ENCODE results near the gene TTC39A.

The TTC39A gene

GRCh38 chr1:51298322-51298705 is 32.0 kb downstream of the TTC39A start:
- no peak for DNase-seq (ENCODE audit: low read depth in 1 of 2, low spot score in 1 of 2)

DNA sequence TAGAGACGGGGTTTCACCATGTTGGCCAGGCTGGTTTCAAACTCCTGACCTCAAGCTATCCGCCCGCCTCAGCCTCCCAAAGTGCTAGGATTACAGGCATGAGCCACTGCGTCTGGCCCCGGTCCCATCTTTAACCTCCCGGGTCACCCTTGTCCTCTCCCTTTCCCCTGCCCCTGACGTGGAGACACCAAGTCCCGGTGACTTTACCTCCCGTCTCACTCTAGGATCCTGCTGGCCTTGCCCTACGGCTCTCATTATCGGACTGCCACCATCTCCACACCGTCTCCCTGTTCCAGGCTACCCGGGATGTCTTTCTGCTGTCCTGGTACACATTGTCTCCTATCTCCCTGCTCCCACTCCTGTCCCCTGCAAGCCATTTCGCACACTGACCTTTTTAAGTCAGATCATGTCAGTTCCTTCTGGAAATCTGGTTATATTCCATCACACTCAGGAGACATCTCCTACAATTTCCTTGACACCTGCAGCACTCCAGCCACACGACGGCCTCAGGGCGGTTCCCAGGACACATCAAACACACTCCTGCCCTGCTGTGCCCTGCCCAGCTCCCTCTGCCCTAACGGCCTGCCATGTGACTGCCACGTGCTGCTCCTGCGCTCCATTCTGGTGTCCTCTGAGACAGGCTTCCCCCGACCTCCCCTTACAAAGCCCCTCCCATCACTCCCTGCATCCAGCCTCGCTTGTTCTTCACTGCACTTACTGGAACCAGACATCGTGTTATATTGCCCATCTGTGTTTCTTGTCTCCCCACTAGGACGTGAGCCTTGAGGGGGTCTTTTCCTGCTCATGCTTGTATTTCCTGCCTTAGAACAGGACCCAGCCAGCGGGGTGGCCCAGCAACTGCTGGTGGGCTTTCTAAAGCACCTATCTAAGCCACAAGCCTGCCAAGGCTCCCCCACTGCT is 32.7 kb downstream of the TTC39A start:
- no peak for DNase-seq (ENCODE audit: low read depth in 1 of 2, low spot score in 1 of 2)

- DNase-seq (ENCODE audit: low read depth in 1 of 2, low spot score in 1 of 2) = peak; percentile 41 to 52
Observed at GRCh38 chr1:51296383-51297357, 33.7 kb downstream of the TTC39A start.

- DNase-seq (ENCODE audit: low read depth in 1 of 2, low spot score in 1 of 2) = no peak
Observed at GRCh38 chr1:51295926-51296325, 34.4 kb downstream of the TTC39A start.

DNA sequence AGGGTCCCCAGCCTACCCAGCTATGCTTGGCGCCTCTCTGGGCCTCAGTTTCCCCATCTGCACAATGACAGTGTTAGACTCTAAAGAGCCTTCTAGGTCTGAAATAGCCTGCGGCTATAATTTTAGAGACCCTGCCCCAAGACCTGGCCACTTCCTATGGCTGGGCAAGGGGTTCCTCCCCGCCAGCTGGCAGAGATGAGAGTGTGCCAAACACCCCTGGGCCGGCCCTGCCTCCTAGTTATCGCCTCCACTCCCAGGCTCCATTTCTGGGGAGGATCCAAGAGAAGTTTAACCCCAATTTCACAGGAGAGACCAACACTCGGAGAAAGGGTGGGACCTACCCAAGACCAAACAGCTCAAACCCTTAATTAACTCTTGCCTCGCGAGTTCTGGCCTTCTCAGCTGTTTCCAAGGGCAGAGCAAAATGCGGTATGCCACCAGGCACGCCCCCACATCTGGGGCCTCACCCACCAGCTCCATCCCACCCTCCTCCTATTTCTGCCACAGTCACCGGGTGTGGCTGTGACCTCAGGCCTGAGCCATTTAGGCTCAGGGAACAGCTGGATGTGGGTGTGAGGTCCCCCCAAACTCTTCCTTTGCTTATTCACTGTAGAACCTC is 35.7 kb downstream of the TTC39A start:
- DNase-seq (ENCODE audit: low read depth in 1 of 2, low spot score in 1 of 2) = no peak

DNA sequence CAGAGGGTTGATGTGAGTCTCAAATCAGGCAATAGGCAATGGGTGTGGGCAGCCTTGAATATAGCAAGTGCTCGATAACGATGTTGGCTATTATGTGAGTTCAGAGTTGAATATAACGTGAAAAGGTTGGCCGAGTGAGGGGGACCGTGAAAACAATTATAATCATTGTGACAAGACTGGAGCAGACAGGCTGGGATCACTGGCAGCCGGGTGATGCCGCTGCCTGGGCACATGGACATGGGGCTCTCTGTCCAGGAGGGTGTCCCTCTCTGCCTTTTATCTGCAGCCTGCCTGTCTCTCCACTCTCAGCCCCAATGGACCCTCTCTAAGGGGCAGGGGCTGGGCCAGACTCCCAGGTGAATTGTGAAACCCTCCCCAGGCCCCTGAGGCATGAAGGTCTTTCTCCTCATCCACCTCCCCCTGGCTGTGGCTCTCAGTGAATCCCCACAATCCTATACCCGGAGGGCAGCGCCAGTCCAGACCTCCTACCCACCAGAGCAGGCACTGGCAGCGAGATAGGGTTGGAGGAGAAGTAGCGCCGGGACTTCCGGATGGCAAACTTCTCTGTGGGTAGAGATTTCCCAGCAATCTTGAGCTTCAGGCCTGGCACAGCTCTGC is 36.4 kb downstream of the TTC39A start:
- DNase-seq (ENCODE audit: low read depth in 1 of 2, low spot score in 1 of 2) = no peak

DNA sequence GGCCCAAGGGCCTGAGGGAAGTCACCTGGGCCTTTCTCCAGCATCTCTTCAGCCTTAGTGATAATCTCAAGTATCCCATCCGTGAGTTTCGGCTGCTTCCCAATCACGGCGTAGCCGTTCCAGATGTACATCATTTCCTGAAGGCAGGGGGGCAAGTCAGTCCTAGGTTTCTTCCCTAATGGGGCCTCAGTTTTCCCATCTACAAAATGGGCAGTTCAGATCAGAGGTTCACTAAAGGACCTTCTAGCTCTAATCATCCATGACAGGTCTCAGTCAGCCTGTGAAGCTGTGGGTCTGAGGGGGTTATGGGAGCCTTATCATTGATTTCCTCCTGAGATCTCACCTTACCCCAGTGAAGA is 39.9 kb downstream of the TTC39A start:
- DNase-seq (ENCODE audit: low read depth in 1 of 2, low spot score in 1 of 2) = no peak

DNA sequence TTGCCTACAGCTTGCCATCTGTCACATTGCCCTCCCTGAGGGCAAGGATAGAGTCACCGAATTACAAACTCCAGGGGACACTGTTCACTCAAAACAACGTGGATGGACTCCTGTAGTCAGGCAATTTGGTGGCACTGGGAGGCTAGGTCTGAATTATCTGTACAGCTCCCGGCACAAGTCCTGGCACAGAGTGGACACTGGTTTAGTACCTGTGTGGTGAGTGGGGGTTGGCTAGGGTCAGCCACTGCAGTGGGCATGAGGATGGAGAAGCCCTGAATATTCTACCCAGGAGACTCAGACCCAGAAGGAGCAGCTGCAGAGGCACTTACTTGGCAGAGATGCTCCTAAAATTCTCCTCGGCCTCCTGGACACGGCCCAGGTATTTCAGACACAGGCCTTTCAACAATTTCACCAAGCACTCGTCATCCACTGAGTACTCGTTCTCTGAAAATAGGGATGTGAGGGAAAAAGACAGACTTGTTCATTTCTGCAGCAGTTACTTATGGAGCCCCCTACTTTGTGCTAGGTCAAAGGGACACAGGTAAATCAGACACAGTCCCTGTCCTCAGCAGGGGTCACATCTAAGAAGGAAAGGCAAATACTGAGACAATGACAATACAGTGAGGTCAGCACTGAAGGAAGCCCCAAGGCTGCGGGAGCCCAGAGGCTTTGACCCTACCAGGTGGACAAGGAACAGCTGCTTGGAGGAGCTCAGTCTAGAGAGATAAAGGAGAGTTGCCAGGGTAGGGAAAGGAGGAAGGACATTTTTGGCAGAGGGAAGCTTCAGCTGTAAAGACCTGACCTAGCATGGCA is 40.5 kb downstream of the TTC39A start:
- no peak for DNase-seq (ENCODE audit: low read depth in 1 of 2, low spot score in 1 of 2)

GRCh38 chr1:51288578-51288977 is 41.8 kb downstream of the TTC39A start:
- DNase-seq (ENCODE audit: low read depth in 1 of 2, low spot score in 1 of 2) = no peak

DNA sequence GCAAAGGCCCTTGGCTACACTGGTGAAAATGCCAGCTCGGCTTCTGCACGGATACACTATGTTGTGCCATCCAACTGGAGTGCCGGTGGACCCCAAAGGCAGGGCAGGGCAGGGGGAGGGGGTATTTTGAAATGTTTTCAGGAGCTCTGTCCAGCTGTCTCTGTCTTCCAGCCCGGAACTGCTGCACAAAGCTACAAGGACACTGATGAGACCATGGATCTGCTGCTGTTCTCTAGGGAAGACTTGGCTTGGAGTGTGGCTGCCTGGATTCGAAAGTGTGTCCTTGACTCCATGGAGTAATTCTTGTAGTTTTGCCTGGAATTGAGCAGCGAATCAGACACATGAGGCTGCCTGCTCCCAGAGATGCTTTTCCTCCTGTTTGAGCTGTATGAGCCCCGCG is 42.4 kb downstream of the TTC39A start:
- no peak for DNase-seq (ENCODE audit: low read depth in 1 of 2, low spot score in 1 of 2)

DNA sequence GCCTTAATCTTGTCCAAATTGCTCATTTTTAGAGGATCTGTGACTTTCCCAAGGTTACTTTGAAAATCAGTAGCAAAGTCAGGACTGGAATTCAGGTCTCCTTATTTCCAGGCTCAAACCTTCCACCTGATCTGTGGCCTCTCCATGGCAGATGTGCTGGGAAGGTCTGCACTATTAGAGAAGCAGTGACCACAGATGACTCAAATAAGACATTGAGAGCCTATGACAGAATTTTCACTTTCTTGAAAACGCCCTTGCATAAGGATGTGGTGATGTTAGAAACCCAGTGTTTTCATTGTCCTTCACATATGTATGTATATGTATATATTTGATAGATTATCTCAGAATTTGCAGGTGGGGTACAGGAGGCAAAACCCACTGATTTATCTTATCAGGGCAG is 45.3 kb downstream of the TTC39A start:
- DNase-seq (ENCODE audit: low read depth in 1 of 2, low spot score in 1 of 2) = no peak

DNA sequence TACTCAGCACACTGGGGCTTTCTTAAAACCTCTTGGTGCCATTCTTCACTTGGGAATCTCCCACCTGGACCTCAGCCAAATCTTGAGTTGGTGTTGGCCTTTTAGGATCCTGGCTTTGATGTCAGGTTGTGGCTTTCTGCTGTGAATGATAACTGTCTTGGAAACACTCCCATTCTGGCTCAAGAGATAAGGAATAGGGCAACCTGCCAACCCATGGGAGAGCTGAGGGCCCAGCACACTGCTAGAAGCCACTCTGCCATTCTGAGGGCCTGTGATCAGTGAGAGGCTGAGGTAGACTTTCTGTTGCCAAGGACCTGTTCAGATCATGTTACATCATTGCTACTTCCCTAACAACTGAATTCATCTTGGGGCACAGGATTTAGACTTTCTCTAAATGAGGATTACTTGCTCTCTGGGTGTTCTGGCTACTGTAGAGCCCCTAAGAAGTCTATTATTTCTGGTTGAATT is 45.8 kb downstream of the TTC39A start:
- no peak for DNase-seq (ENCODE audit: low read depth in 1 of 2, low spot score in 1 of 2)

GRCh38 chr1:51283979-51284378 is 46.4 kb downstream of the TTC39A start:
- no peak for DNase-seq (ENCODE audit: low read depth in 1 of 2, low spot score in 1 of 2)

DNA sequence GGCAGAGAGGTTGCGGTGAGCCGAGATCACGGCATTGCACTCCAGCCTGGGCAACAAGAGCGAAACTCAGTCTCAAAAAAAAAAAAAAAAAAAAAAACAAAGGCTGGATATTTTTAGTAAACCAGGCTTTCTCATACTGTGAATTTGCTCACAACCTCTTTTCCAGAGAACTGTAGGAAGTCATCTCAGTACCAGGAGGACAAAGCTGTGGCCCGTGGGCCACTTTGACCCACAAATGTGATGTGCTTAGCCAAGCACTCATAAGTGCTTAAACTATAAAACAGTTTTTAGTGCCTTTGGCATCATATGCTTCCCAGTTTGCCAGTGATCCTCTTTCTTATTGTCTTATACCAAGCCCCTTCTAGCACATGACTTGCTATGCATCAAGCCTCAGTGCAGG is 47.8 kb downstream of the TTC39A start:
- DNase-seq (ENCODE audit: low read depth in 1 of 2, low spot score in 1 of 2) = no peak

DNA sequence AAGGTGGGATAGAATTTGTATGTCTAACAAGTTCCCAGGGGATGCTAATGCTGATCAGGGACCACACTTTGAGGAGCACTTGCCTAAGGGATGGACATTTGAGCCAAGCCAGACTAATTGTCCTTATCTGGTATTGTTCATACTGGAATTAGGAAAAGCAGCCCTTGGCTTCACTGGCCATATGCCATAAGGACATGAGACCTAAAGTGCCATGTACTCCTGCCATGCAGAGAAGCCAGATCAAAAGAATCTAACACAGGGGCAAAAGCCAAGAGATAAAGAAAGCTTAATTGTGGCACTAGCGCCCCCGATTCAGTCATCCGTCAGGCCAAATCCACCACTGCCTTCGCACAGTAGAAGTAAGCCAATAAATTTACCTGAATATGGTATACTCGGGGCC is 48.6 kb downstream of the TTC39A start:
- no peak for DNase-seq (ENCODE audit: low read depth in 1 of 2, low spot score in 1 of 2)

- DNase-seq (ENCODE audit: low read depth in 1 of 2, low spot score in 1 of 2) = no peak
Observed at GRCh38 chr1:51280321-51280978, 49.9 kb downstream of the TTC39A start.

GRCh38 chr1:51276286-51276685 is 54.1 kb downstream of the TTC39A start:
- no peak for DNase-seq (ENCODE audit: low read depth in 1 of 2, low spot score in 1 of 2)

GRCh38 chr1:51274676-51275075 is 55.7 kb downstream of the TTC39A start:
- no peak for DNase-seq (ENCODE audit: low read depth in 1 of 2, low spot score in 1 of 2)

- DNase-seq (ENCODE audit: low read depth in 1 of 2, low spot score in 1 of 2) = no peak
Observed at GRCh38 chr1:51272916-51273315, 57.4 kb downstream of the TTC39A start.

DNA sequence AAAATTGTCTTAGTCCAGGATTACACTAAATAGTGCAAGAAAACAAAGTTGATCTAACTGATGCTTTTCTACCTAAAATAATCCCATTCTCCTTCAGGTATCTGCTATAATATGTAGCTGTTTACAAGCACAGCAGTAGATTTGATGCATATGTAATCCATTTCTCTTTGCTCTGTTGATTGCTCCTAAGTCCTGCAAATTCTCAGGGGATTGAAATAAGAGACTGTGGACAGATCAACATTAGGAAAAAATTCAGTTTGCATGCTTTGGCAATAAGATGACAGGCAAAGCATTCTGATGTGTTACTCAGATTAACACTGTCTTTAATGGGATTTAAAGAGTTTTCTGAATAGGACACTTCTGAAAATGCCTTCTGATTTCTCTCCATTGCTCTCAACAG is 59.6 kb downstream of the TTC39A start:
- DNase-seq (ENCODE audit: low read depth in 1 of 2, low spot score in 1 of 2) = no peak
